HG03575 (cell line): ENCODE measurements around the gene EFNA2.
"Not testable (repeated sequence)": the region's sequence is repeated elsewhere in the genome, so short reads cannot be mapped to it uniquely, and the experiment has no call there.

Experiments
- ATAC-seq: cut with Tn5 transposase; IDR thresholded peaks from one replicate; pipeline ENCODE4 v1.9.1; 2021; ENCODE audit not compliant: unreplicated experiment, insufficient number of reproducible peaks, low FRiP score; ENCODE audit errors: extremely low read depth

The EFNA2 gene

GRCh38 chr19:1291761-1292418 lies 6.2 kb downstream of the EFNA2 start:
- ATAC-seq, result no peak

- ATAC-seq, result no peak
Measured at GRCh38 chr19:1292419-1293151, 6.9 kb downstream of the EFNA2 start.

GRCh38 chr19:1293782-1294604 lies 8.3 kb downstream of the EFNA2 start:
- ATAC-seq, result no peak

- no peak for ATAC-seq
Measured at GRCh38 chr19:1294688-1295087, 9.0 kb downstream of the EFNA2 start.

GRCh38 chr19:1295169-1296012 lies 9.7 kb downstream of the EFNA2 start:
- no peak for ATAC-seq

- ATAC-seq, result no peak
Measured at GRCh38 chr19:1296078-1296477, 10.4 kb downstream of the EFNA2 start.

GRCh38 chr19:1296575-1297271 lies 11.1 kb downstream of the EFNA2 start:
- ATAC-seq, result no peak

GRCh38 chr19:1298235-1298634 lies 12.6 kb downstream of the EFNA2 start:
- ATAC-seq, result no peak

- no peak for ATAC-seq
Measured at GRCh38 chr19:1299801-1300200, 14.1 kb downstream of the EFNA2 start.

- ATAC-seq, result no peak
Measured at GRCh38 chr19:1300744-1301490, 15.2 kb downstream of the EFNA2 start.

GRCh38 chr19:1302533-1303239 lies 17.0 kb downstream of the EFNA2 start:
- ATAC-seq, result no peak

GRCh38 chr19:1304197-1304924 lies 18.7 kb downstream of the EFNA2 start:
- ATAC-seq, result no peak

- not testable (repeated sequence) for ATAC-seq
Measured at GRCh38 chr19:1305354-1305753, 19.7 kb downstream of the EFNA2 start.

- ATAC-seq, result no peak
Measured at GRCh38 chr19:1307320-1307719, 21.6 kb downstream of the EFNA2 start.

- ATAC-seq, result no peak
Measured at GRCh38 chr19:1307755-1308303, 22.2 kb downstream of the EFNA2 start.

- ATAC-seq, result no peak
Measured at GRCh38 chr19:1308718-1309117, 23.0 kb downstream of the EFNA2 start.
